H9 (cell line): ENCODE data around the gene SELENOV. TPM values are rescaled to one million over a fixed set of nuclear protein-coding genes. Genes with fewer than 3 reads are reported as not detected.

Source experiments
- DNase-seq: peaks from one replicate; pipeline ENCODE4 v3.0.0-alpha.2; 2017
- H2AFZ ChIP-seq: one replicate; pipeline ENCODE4 v1.6.1; 2013; ENCODE audit warnings: mild to moderate bottlenecking, low read length, control low read depth, moderate library complexity
- H2AK5ac ChIP-seq: 2 replicates; pipeline ENCODE4 v1.6.1; 2013; ENCODE audit warnings: low read length, control low read depth, mixed read lengths; ENCODE audit not compliant: insufficient read length
- H2BK120ac ChIP-seq: one replicate; pipeline ENCODE4 v1.6.1; 2013; ENCODE audit warnings: low read depth, mild to moderate bottlenecking, low read length, control low read depth, inconsistent platforms; ENCODE audit not compliant: poor library complexity, severe bottlenecking
- H2BK12ac ChIP-seq: 2 replicates; pipeline ENCODE4 v1.6.1; 2013; ENCODE audit warnings: low read length, control low read depth, mixed read lengths, low read depth; ENCODE audit not compliant: insufficient read length
- H2BK15ac ChIP-seq: 2 replicates; pipeline ENCODE4 v1.6.1; 2013; ENCODE audit warnings: low read depth, low read length, control low read depth
- H2BK20ac ChIP-seq: one replicate; pipeline ENCODE4 v1.6.1; 2013; ENCODE audit warnings: low read depth, mild to moderate bottlenecking, low read length, control low read depth, inconsistent platforms; ENCODE audit not compliant: poor library complexity, severe bottlenecking
- H2BK5ac ChIP-seq: 2 replicates; pipeline ENCODE4 v1.6.1; 2013; ENCODE audit warnings: low read length, control low read depth, mixed read lengths; ENCODE audit not compliant: insufficient read length
- H3K14ac ChIP-seq: 2 replicates; pipeline ENCODE4 v1.6.1; 2013; ENCODE audit warnings: low read length, control low read depth; ENCODE audit not compliant: insufficient read depth
- H3K18ac ChIP-seq: 2 replicates; pipeline ENCODE4 v1.6.1; 2013; ENCODE audit warnings: low read depth, mild to moderate bottlenecking, mixed read lengths, low read length, control low read depth; ENCODE audit not compliant: insufficient read length
- H3K23ac ChIP-seq: 2 replicates; pipeline ENCODE4 v1.6.1; 2013; ENCODE audit warnings: low read length, control low read depth, mixed read lengths, low read depth; ENCODE audit not compliant: insufficient read length
- H3K23me2 ChIP-seq: 2 replicates; pipeline ENCODE4 v1.6.1; 2013; ENCODE audit warnings: low read depth, mild to moderate bottlenecking, mixed read lengths, low read length, control low read depth; ENCODE audit not compliant: insufficient read length, poor library complexity, severe bottlenecking
- H3K27ac ChIP-seq: 2 replicates; pipeline ENCODE4 v1.5.1; 2013; ENCODE audit warnings: low read length, control low read depth, mixed read lengths, low read depth; ENCODE audit not compliant: insufficient read length
- H3K27me3 ChIP-seq: 2 replicates; pipeline ENCODE4 v1.6.1; 2013; ENCODE audit warnings: low read length, control low read depth, inconsistent platforms; ENCODE audit not compliant: insufficient read depth
- H3K4ac ChIP-seq: 2 replicates; pipeline ENCODE4 v1.6.1; 2013; ENCODE audit warnings: low read depth, mild to moderate bottlenecking, control low read depth, inconsistent platforms, low read length, moderate library complexity
- H3K4me1 ChIP-seq: 2 replicates; pipeline ENCODE4 v1.6.1; 2013; ENCODE audit warnings: low read length, control low read depth, inconsistent platforms; ENCODE audit not compliant: insufficient read depth
- H3K4me2 ChIP-seq: 2 replicates; pipeline ENCODE4 v1.6.1; 2013; ENCODE audit warnings: low read length, control low read depth, mixed read lengths; ENCODE audit not compliant: insufficient read length, insufficient read depth
- H3K56ac ChIP-seq: 2 replicates; pipeline ENCODE4 v1.6.1; 2013; ENCODE audit warnings: low read depth, mild to moderate bottlenecking, mixed read lengths, low read length, control low read depth; ENCODE audit not compliant: insufficient read length
- H3K79me1 ChIP-seq: 2 replicates; pipeline ENCODE4 v1.6.1; 2013; ENCODE audit warnings: low read depth, mild to moderate bottlenecking, moderate library complexity, low read length, control low read depth, inconsistent platforms; ENCODE audit not compliant: insufficient read depth, poor library complexity, severe bottlenecking
- H3K79me2 ChIP-seq: 2 replicates; pipeline ENCODE4 v1.6.1; 2013; ENCODE audit warnings: low read length, control low read depth, inconsistent platforms; ENCODE audit not compliant: insufficient read depth
- H3K9ac ChIP-seq: 2 replicates; pipeline ENCODE4 v1.6.1; 2013; ENCODE audit warnings: low read length, control low read depth, mixed read lengths; ENCODE audit not compliant: insufficient read length; ENCODE audit errors: extremely low read depth
- H3K9me3 ChIP-seq: one replicate; pipeline ENCODE4 v1.6.1; 2013; ENCODE audit warnings: low read depth, low read length, inconsistent platforms; ENCODE audit not compliant: control insufficient read depth
- H3T11ph ChIP-seq: one replicate; pipeline ENCODE4 v1.6.1; 2013; ENCODE audit warnings: mild to moderate bottlenecking, low read length, control low read depth, inconsistent platforms
- H4K20me1 ChIP-seq: one replicate; pipeline ENCODE4 v1.6.1; 2013; ENCODE audit not compliant: control insufficient read depth, insufficient read length, insufficient read depth
- H4K5ac ChIP-seq: 2 replicates; pipeline ENCODE4 v1.6.1; 2013; ENCODE audit warnings: low read depth, mild to moderate bottlenecking, mixed read lengths, low read length, control low read depth; ENCODE audit not compliant: insufficient read length
- H4K8ac ChIP-seq: replicated peaks from 2 replicates; pipeline ENCODE4 v1.6.1; 2013; ENCODE audit warnings: low read length, control low read depth, mixed read lengths, low read depth; ENCODE audit not compliant: insufficient read length
- H4K91ac ChIP-seq: 2 replicates; pipeline ENCODE4 v1.6.1; 2013; ENCODE audit warnings: low read depth, mild to moderate bottlenecking, moderate library complexity, mixed read lengths, low read length, control low read depth; ENCODE audit not compliant: insufficient read length
- H3K27ac Mint-ChIP-seq, 3 experiments: 2 replicates in 2 of 3; 3 replicates in 1 of 3; pipeline ENCODE4 v1.8.0; 2020 to 2021; ENCODE audit warnings: mixed read lengths in 3 of 3, mild to moderate bottlenecking in 1 of 3, moderate library complexity in 1 of 3
- H3K27me3 Mint-ChIP-seq: 2 replicates; pipeline ENCODE4 v1.8.0; 2021; ENCODE audit warnings: low read depth, mild to moderate bottlenecking, moderate library complexity, mixed read lengths
- H3K36me3 Mint-ChIP-seq, 3 experiments: 2 replicates in 2 of 3; 3 replicates in 1 of 3; pipeline ENCODE4 v1.8.0; 2020 to 2021; ENCODE audit warnings: low read depth in 3 of 3, mixed read lengths in 3 of 3; ENCODE audit not compliant: insufficient read depth in 1 of 3
- H3K4me1 Mint-ChIP-seq, 2 experiments: 2 replicates each; pipeline ENCODE4 v1.8.0; 2020; ENCODE audit warnings: mixed read lengths in 2 of 2
- H3K4me3 Mint-ChIP-seq, 2 experiments: 2 replicates in 1 of 2; 3 replicates in 1 of 2; pipeline ENCODE4 v1.8.0; 2020 to 2021; ENCODE audit warnings: mild to moderate bottlenecking in 2 of 2, mixed read lengths in 2 of 2, moderate library complexity in 1 of 2
- H3K9me3 Mint-ChIP-seq, 2 experiments: 2 replicates in 1 of 2; 3 replicates in 1 of 2; pipeline ENCODE4 v1.8.0; 2020; ENCODE audit warnings: mild to moderate bottlenecking in 2 of 2, mixed read lengths in 2 of 2, moderate library complexity in 1 of 2
- WGBS: extraction: QIAGEN DNeasy Blood & Tissue Kit; methylation state at CpG from one replicate; pipeline ENCODE4 v1.1.7; 2013; ENCODE audit warnings: missing lambda C conversion rate, low lambda C conversion rate, mixed read lengths; ENCODE audit not compliant: insufficient read length; ENCODE audit errors: extremely low coverage; 5-methylcytosine and 5-hydroxymethylcytosine counted together
- total RNA-seq: library from RNA; stranded (reverse); gene quantifications from 2 replicates; pipeline ENCODE4 v1.2.1, GENCODE V29; 2021
- TF ChIP-seq, protein P1 (sequence below): fragments of 200-600 bp; sonication (generic); conservative IDR thresholded peaks from 3 replicates; pipeline ENCODE4 v1.8.0; 2021; ENCODE audit warnings: antibody characterized with exemption, mild to moderate bottlenecking

Gene SELENOV
- total RNA-seq, 1 experiment from 2014 or later = 6.9 TPM

- Histone ChIP-seq H3K79me2 (peaks cover 1% of the 10 kb centered on the region; the same call in 1 of the 2 replicates), H4K8ac (no peak within 1 kb of the TSS), H3K23ac (no peak within 1 kb of the TSS), H4K91ac (no peak within 1 kb of the TSS), H3K27me3 (no peaks in the 10 kb centered on the region), H2BK15ac (no peak within 1 kb of the TSS; the same call in 1 of the 2 replicates), H3K4me2 (peak within 1 kb of the TSS; percentile 69), H4K5ac (no peak within 1 kb of the TSS), H3K4ac (no peak within 1 kb of the TSS), H2AFZ (no peak within 1 kb of the TSS), H3K18ac (peak within 1 kb of the TSS; percentile 96), H3K56ac (no peak within 1 kb of the TSS), H3K27ac (no peak within 1 kb of the TSS), H3K23me2 (no peaks in the 10 kb centered on the region), H2AK5ac (no peak within 1 kb of the TSS), H3K79me1 (no peaks in the 10 kb centered on the region), H3K9ac (peak within 1 kb of the TSS; percentile 82), H2BK120ac (no peak within 1 kb of the TSS), H3K14ac (peak within 1 kb of the TSS; percentile 91), H3K9me3 (no peaks in the 10 kb centered on the region), H3T11ph (no peak within 1 kb of the TSS), H2BK20ac (no peak within 1 kb of the TSS), H2BK5ac (no peak within 1 kb of the TSS), H2BK12ac (no peak within 1 kb of the TSS), H3K4me1 (peaks cover 3% of the 10 kb centered on the region; the same call in 1 of the 2 replicates), H4K20me1 (no peaks in the 10 kb centered on the region)
- TF ChIP-seq, protein P1, sequence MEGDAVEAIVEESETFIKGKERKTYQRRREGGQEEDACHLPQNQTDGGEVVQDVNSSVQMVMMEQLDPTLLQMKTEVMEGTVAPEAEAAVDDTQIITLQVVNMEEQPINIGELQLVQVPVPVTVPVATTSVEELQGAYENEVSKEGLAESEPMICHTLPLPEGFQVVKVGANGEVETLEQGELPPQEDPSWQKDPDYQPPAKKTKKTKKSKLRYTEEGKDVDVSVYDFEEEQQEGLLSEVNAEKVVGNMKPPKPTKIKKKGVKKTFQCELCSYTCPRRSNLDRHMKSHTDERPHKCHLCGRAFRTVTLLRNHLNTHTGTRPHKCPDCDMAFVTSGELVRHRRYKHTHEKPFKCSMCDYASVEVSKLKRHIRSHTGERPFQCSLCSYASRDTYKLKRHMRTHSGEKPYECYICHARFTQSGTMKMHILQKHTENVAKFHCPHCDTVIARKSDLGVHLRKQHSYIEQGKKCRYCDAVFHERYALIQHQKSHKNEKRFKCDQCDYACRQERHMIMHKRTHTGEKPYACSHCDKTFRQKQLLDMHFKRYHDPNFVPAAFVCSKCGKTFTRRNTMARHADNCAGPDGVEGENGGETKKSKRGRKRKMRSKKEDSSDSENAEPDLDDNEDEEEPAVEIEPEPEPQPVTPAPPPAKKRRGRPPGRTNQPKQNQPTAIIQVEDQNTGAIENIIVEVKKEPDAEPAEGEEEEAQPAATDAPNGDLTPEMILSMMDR = peak; percentile 81
- no peaks in the 10 kb centered on the region; a peak in 1 of 5 replicates for H3K9me3 Mint-ChIP-seq
- no CpG with 5 or more reads among the region's 84 CpGs for WGBS
- peaks cover 25 to 32% of the 10 kb centered on the region in 2 experiments for H3K4me1 Mint-ChIP-seq
- peak; percentile 93 for DNase-seq
- peak within 1 kb of the TSS; percentile 89 to 98 (median 97); a peak in 6 of 7 replicates for H3K27ac Mint-ChIP-seq
- peak within 1 kb of the TSS; percentile 93 to 96 for H3K4me3 Mint-ChIP-seq
- peaks cover 0 to 6% (median 0%) of the 10 kb centered on the region in 3 experiments; a peak in 4 of 7 replicates for H3K36me3 Mint-ChIP-seq
- H3K27me3 Mint-ChIP-seq = peaks cover 1% of the 10 kb centered on the region
Measured at GRCh38 chr19:39539518-39540332, 24.8 kb downstream of the SELENOV start, which contains the start of gene EID2. Gene EID2 (minus strand): TSS chr19:39540161. CDS start chr19:39540079, 82 bp downstream.
